RKO (cell line): ENCODE results near the gene ROR1.

Experiments
- DNase-seq: peaks from one replicate; pipeline ENCODE4 v3.0.0-alpha.2; 2016; ENCODE audit warnings: low spot score

ROR1 gene

DNA sequence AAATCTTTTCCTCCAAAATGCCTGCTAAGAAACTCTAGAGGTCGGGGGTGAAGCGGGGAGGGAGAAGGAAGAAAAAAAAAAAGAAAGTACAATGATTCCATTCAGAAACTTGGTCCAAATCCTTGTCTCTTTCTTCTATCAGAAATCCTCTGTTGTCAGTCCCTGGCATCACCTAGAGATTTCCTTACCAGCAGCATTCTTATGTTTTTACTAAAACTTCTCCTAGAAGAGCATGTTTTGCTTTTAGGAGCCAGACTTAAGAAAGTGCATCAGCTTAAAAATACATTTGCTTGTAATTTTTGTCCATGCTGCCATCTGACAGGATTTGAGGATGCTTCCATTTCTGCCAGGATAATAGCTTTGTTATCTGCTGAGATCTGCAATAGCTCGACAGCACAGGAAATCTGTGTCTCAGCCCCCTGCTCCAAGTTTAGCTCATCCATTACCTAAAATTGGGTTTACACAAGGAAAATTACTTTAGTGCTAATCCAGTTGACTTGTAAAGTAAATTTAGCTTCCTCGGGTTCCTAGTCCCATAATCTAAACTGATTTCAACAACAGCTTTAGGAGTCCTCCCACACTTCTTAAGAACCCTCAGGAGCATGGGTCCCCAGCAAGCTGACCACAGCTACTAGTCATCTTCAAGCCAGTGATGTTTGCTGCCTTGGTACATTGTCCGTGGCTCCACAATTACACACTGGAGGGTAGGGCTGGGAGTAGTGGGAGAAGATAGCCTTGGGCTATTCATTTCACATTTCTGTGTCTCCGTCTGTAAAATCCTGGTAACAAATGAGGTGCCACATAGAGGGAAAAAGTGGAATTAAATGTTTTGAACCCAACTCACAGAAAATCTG lies 337.3 kb downstream of the ROR1 start:
- no peak for DNase-seq

DNA sequence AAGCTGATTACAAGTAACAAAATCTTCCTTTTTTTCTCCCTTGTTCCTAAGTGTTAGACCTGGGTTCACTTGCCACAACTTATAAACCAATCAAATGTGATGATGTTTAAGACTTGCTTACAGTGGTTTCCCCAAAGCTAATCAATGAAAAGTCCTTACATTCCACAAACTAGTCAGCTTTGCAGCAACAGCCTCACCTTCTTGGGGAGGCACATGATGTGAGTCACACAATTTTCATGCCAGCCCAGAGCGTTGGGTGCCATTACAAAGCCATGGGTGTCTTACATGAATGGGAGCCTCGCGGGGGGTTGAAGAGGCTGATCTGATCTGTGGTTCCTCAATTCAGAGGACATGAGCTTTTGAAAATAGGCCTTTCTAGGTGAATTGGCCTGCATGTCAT lies 338.0 kb downstream of the ROR1 start:
- DNase-seq = no peak

DNA sequence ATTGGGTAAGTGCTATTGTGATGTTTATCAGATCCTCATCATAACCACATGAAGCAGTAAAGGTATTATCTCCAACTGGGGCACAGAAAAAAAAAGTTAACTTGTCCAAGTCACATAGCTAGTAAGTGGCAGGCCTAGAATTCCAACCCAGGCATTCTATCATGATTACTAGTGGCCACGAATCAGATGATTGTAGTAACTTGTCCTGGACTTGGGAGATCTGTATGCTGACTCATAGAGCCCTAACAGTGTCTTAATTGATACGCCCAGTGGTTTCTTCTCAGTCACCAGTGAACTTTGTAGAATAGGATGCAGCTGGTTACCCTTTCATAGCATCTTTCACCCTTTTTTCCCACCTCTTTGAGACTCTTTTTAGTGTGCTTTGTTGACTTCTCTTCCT lies 338.5 kb downstream of the ROR1 start:
- peak; percentile 10 for DNase-seq

DNA sequence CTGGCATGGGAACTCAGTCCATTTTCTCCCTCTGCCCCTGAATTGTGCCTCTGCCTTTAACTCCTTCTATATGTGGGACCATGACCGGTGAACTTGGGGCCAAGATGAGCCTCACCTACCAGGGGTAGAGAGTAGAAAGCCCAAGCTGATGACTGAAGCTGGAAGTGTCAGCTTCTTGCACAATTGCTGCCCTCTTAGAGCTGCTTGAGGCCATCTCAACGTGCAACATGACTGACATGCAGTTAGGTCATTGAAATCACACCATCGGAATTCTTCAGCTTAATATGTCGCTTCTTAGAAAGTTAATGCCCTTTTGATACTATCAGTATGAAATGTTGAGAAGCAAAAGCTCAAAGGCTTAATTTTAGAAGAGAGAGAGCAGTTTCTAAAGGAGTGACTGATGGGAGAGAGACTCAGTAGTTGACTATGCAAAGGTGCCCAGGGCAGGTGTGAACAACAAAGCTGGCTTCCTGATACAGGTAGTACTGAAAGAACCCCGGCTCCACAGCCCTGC lies 340.3 kb downstream of the ROR1 start:
- no peak for DNase-seq

DNA sequence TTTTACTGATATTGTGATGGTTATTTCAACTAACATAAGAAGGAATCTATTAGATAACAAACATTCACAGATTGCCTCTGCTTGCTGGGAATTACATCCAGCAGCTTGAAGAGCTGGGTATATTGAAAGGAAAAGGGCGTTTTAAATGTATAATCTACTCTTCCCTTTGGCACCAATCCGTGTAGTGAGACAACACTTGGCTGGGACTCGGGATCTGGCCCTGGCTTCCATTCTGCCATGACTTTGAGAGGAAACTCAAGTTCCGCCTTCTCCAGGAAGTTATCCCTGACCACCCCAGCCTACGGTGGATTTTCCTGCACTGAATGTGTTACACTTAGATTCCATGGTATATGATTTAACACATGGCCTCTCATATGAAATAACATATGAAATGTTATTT lies 342.7 kb downstream of the ROR1 start:
- DNase-seq = no peak

DNA sequence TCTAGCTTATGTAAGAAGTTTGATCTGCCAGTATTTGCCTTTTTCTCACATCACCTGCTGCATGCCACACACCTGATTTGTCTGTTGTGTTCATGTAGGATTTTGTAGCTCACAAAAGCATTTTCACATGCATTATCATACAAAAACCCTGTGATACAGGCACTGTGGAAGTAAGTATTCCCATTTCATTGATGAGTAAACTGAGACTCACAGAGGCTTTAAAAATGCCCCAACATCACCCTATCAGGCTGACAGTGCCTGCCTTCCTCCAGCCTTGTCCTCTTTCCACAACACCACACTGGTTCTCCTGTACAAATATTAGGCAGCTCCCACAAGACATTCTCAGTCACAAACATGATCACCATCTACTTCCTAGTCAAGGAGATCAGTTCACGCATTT lies 343.7 kb downstream of the ROR1 start:
- no peak for DNase-seq

DNA sequence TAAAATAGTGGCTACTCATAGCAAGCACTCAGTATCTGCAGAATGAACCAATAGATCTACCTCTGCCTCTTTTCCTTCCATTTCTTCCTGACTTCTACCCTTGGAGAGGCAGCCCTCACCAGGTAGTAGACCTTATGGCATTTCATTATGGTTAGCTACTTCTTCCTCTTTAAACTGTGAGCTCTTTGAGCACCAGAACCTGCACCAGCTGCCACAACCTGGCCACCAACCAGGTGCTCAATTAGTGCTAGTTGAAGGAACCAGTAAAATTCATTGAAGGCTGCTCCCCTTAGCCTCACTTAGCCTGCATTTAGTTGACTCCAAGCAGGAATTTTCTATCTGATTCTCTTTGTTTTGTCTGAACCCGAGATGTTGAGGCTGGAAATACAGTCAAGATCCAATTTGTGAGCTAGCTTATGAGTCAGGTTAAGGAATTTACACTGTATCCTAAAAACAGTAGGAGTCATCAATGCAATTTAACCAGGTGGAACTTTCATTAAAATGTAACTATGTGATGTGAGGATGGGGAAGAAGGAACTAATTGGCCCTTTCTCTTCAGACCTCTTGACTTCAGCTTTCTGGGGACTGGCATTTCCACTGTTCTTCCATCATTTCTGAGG lies 348.1 kb downstream of the ROR1 start:
- no peak for DNase-seq

DNA sequence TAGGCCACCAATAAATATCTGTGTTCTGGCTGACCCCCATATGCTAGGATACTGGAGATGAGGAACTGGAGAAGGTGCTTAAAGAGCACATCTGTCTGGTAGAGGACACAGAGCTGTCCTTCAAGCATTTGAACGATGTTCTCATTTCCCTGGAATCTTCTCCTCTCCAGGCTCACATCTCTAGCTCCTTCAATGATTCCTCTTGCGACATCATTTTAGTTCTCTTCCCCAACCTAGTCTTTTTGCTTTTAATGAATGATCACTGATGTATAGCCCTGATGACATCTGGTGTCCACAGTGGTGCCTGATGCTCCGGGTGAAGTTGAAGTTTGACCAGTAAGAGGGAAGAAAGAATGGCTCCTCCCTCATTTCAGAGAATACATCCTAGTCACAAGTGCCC lies 348.8 kb downstream of the ROR1 start:
- no peak for DNase-seq

DNA sequence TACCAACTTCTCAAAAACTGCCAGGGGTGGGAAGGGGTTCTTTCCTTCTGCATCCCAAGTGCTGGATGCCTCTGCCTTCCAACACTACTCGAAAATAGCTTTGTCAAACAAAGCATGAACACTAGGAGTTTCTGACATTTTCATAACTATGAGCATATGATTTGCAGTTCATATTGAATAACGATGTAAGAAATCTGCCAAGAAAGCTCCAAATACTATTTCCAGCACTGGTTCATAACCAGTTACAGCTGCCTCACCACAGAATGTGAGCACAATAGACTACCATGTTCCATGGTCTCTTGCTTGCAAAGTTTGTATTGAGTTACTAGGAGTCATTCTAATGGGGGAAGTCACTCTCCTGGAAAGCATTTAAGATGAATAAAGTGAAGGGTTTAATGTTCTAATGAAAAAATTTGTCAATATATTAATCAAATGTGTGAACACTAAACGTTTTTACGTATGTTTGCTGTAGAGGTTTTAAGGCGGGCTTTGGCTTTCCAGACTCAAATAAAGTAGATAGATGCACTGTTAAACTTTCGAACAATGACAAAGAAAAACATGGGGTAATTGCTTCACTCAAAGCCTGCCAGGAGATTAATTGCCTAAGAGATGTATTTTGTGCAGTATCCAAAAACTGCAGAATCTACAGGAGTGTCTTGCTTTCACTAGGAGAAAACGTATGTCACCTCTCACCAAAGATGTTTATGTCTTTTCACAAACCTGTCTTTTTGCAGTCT lies 351.1 kb downstream of the ROR1 start:
- no peak for DNase-seq

DNA sequence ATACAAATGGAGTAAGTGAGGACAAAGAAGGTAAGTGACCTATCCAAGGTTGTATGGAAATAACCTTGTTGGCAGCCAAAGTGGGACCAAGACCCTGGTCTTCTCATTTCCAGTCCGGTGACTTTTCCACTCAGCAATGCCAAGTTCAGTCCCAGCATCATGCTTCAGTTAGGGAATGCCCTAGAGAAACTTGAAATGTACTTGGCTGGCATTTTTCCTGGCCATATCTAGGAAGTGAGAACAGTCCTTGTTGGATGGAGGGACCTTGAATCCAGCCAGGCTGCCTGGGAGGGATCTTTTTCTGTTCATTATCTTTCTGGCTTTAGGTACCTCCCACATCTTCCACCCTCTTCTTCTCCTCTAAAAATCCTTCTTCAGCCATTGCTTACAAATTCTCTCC lies 352.8 kb downstream of the ROR1 start:
- no peak for DNase-seq

DNA sequence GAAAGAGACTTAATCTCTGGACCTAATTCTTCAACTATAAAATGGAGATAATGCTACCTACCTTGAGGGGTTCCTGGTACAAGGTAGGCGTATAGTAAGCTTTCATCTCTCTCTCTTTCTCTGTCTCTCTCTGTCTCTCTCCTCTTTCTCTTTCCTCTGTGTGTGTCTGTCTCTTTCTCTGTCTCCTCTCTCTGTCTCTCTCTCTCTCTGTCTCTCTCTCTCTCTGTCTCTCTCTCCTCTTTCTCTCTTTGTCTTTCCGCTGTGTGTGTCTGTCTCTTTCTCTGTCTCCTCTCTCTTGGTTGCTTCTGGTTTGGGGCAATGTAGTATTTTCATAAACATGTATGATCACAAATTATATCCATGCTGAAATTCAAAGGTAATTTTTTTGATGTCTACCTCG lies 353.5 kb downstream of the ROR1 start:
- DNase-seq = no peak

DNA sequence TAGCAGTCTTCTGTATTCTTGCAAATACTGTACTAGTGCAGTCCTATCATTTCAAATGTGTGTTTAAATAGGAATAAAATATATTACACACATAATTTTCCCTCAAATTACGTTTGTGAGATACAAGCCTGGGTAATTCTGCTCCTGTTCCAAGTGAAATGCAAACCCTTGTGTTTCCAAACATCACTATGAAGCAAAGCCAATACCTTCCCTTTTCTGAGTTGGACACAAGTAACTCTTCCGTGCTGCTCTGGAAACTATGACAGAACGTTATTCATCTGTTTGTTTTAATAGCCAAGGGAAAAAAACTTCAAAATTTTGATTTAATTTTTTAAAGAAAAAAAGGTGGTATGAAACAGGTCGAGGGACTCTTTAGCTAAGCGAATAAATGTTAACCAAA lies 355.9 kb downstream of the ROR1 start:
- no peak for DNase-seq

DNA sequence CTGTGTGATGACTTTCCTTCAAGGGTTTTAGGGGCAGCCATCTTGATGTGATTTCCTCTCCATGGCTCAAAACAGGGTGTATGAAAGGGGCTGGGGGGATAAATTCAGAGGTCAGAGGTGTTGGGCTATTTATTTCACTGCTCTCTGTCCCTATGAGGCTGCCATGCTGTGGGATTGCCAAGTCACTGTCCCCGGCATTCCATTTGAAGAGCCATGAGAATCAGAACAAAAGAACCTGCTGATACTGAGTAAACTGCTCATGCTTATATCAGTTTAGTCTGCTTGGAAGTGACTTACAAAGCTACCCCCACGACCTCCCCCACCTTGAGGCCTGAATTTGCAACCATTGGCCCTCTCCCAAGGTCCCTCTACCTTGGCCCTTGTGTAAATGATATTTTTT lies 357.3 kb downstream of the ROR1 start:
- no peak for DNase-seq

DNA sequence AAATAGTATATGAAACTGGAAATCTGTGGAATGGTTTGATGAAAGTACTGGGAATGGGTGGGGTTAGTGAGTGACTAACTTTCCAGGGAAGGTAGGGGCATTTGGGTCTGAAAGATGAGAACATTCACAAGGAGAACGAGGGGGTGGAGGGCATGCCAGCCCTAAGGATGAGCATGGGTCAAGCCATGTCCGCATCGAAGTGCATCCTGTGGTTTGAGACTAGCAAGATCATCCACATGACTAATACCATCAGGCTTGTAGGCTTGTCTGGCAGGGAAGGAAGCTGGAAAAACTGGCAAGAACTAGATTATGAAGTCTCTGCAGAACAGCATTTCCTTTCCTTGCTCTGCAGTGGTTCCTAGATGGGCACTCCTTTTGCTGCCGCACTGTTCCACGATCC lies 359.2 kb downstream of the ROR1 start:
- peak; percentile 46 for DNase-seq

DNA sequence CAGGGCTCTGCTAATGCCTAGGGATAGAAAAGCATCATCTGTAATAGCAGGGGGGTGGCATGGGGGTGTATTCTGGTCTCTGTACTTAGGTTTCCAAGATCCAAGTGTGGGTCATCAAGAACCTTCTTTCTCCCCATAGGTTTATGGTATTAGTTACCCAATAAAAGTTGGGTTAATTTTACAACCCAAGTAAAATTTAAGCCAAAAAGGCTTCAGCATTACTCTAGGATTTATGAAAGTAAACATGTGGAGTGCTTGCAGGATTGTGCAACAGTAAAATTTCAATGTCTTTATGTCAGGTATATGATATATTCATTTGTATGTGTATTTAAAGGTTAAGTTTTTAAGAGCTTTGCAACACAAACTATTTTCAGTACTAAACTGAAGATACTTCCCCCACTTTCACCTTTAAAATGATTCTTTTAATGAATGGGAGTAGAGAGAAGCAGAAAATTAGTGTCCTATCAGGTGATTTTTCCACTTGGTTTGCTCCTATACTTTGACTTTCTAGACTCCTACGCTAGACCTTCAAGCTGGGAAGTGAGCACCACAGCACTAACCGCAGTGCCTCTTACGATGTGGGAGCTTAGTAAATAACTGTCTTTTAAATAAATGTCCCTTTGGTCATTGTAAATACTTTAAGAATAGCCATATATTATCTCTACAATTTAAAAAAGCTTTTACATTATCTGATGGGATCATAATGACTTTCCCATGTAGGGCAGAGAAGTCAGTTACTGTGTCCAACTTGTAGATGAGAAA lies 361.8 kb downstream of the ROR1 start:
- no peak for DNase-seq

DNA sequence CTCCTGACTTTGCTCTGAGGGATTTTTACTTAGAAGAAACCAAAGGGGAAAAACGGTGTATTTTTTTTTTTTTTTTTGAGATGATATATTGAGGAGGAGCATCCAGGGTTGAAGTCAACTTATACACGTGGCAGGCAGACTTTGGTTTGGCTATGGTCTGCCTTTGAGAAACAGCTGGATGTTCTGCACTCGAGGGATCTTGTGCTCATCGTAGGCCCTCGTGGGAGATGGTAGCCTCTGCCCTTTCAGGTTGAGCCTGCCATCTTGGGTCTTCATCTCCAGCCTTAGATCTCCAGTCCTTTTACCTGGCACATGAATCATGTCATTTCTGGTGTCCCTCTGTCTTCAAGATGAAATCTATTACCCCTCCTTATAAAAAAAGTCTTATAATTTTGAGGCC lies 362.5 kb downstream of the ROR1 start:
- DNase-seq = no peak

DNA sequence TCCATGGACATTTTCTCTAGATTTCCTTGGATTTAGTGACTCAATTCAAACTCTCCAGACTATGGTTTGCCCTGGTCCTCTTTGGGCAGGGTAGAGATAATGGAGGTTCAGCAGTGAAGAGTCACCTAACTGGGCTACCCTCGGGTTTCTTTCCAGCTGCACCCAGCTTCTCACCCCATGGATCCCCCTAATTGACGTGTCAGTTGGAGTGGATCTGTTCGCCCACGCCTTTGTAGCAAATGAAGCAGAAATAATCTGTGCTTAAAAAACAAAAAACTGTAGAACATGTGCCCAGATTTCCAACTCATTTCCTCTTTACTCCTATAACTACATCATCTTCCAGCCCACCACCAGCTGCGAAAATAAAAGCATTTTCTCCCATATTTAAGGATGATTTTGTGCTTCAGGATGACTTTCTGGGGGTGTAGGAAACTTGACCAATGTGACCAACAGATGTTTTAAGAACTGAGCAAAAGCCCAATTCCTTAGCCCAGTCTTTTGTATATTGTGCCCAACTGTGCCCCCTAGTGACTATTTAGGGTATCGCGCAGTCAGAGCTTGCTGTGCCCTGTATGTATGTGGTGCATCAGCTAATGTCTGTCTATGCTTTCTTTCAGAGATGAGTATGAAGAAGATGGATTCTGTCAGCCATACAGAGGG lies 363.1 kb downstream of the ROR1 start:
- DNase-seq = peak; percentile 63

DNA sequence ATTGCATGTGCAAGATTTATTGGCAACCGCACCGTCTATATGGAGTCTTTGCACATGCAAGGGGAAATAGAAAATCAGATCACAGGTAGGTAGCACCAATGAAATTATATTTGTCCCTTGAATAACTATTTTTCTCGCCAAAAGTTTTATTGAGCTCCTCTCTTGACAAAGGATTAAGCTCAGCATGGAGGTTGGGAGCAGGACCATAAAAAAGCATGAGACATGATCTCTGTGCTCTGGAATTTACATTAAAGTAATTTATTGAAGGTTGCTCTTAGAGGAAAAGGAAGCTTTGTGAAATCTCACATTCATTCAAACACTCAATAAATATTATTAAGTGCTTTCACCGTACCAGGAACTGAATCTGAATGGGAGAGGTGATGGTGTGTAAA lies 363.6 kb downstream of the ROR1 start:
- DNase-seq = no peak

DNA sequence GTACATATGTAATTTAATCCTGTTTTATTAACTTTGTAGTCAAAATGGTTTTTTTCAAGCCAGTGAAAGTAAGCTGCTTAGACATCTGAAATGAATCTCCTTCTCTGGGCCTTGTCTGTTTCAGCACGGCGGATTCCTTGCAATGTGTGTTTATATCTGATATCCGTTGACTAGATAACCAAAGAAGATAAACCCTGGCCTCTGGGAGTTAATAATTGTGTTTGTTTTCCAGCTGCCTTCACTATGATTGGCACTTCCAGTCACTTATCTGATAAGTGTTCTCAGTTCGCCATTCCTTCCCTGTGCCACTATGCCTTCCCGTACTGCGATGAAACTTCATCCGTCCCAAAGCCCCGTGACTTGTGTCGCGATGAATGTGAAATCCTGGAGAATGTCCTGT lies 366.1 kb downstream of the ROR1 start:
- DNase-seq = no peak

DNA sequence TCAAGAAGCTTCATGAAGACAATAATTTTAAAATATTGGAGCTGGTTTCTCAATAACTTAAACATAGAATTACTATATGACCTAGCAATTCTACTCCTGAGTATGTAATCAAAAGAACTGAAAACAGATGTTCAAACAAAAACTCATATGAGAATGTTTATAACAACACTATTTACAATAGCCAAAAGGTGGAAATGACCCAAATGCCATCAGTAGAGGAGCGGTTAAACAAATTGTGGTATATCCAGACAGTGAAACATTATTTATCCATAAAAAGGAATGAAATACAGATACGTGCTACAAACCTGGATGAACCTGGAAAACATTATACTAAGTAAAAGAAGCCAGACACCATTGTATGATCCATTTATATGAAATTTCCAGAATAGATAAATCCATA lies 366.8 kb downstream of the ROR1 start:
- DNase-seq = no peak

DNA sequence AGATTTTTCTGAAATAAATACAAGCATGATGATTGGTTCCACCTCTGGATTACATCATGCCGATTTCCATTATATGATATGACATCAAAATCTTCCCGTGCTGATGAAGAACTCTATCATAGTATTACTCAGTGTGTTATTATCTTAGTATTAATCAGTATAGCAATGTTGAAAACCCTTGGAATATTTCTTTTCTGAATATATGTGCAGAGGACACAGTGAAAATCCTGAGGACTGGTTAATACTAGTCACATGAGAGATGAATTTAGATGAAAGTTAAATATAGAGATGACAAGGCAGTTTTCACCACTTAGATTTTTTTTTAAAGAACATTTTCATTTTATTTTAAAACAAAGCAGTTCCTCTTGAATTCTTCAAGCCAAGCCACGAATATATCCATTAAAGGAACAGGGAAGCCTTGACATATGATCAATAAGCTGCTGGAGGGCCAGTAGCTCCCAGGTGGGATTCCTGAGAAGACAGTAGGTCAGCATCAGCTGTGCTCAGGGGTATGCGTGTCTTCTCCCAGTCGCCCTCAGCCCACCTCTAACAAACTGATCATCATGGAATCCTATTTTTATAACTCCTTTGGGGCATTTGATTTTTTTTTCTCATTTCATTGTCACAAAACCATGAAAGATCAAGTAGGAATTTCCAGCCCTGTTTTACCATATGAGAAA lies 373.4 kb downstream of the ROR1 start:
- no peak for DNase-seq
